ENCODE measurements around the gene EXPH5.

Gene EXPH5

DNA sequence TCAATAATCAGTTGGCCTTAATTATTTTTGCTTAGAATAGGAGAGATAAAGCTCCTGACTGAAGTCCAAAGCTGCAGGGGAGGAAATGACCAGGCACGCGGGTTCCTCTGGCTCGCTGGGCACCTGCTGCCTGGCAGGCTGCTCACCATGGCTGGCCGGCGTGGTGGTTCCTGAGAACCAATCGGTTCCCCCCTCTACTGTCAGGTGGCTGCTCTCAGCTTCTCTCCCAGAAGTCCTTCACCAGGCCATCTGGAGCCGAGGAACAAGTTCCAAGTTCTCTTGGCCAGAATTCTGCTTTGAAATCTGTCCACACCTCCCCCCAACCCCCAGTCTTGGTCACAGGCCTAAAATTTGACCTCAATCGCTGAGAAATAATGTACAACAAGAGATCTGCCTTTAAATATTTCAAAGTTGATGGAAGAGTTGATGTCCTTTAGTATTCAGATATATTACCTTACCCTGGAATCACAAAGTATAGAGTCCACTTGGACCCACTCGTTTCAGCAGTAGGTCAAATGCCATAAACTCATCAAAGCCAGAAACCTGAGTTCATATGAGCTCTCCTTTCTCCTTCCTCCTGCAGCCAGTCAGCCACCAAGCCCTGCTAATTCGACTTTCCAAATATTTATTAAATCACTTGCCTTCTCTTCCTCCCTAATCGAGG, 25.2 kb downstream of the EXPH5 start:
- no peak overlapping the region for H3K4me3 ChIP-seq (ENCODE audit: low read length)
- no peaks in the 10 kb centered on the region for H3K36me3 ChIP-seq (ENCODE audit: control insufficient read depth, low read length)
- no peaks in the 10 kb centered on the region for H3K9me3 ChIP-seq (ENCODE audit: control insufficient read depth, insufficient read depth, low read length)

DNA sequence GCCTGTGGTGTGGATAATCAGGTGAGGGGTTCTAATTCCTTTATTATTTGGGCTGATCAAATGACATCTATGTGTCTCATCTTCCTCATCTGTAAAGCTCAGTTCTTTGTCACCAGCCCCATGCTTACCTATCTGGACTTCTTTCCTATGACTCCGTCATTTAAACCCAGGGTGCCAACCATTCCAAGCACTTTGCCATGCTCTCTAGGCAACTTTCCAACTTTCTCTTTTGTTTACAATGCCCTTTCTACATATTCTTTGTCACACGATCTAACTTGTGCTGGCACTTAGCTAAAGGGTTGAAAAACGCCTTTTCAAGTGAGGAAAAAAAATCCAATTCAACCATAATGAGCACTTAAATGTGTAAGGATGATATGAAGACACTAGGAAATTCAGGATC, 27.9 kb downstream of the EXPH5 start:
- Histone ChIP-seq H4K20me1 (ENCODE audit: control insufficient read depth, insufficient read depth, low read depth, low read length) (no peaks in the 10 kb centered on the region), H3K4me1 (ENCODE audit: control insufficient read depth, low read length) (no peaks in the 10 kb centered on the region), H3K9me3 (ENCODE audit: control insufficient read depth, insufficient read depth, low read length) (no peaks in the 10 kb centered on the region), H3K4me3 (ENCODE audit: low read length) (no peak overlapping the region), H3K36me3 (ENCODE audit: control insufficient read depth, low read length) (no peaks in the 10 kb centered on the region), H3K79me2 (ENCODE audit: control insufficient read depth, low read length) (no peaks in the 10 kb centered on the region), H3K27ac (ENCODE audit: low read depth, low read length) (no peak overlapping the region), H3F3A (ENCODE audit: control insufficient read depth, insufficient read depth) (no peaks in the 10 kb centered on the region), H3K9me2 (replicated peaks; ENCODE audit: control insufficient read depth, low read length) (no peaks in the 10 kb centered on the region), H3K27me3 (ENCODE audit: control insufficient read depth, low read length) (peaks cover 5% of the 10 kb centered on the region; the same call in 1 of the 2 replicates), H3K4me2 (ENCODE audit: low read length) (no peak overlapping the region)
- no peak for TF ChIP-seq EZH2phosphoT487 (IDR thresholded peaks at IDR 0.05; ENCODE audit: borderline replicate concordance, low read length)
- no peak for TF ChIP-seq CTCF (IDR thresholded peaks at IDR 0.05; ENCODE audit: low read depth, low read length, poor library complexity, severe bottlenecking)

More for the DNA sequence above, 25.2 kb downstream of the EXPH5 start:
- TF ChIP-seq CTCF (IDR thresholded peaks at IDR 0.05; ENCODE audit: low read depth, low read length, poor library complexity, severe bottlenecking) (no peak), EZH2phosphoT487 (IDR thresholded peaks at IDR 0.05; ENCODE audit: borderline replicate concordance, low read length) (no peak)
- H3K4me2 ChIP-seq (ENCODE audit: low read length) = no peak overlapping the region
- H3K27me3 ChIP-seq (ENCODE audit: control insufficient read depth, low read length) = no peaks in the 10 kb centered on the region
- no peaks in the 10 kb centered on the region for H3F3A ChIP-seq (ENCODE audit: control insufficient read depth, insufficient read depth)
- no peaks in the 10 kb centered on the region for H3K9me2 ChIP-seq (replicated peaks; ENCODE audit: control insufficient read depth, low read length)
- H4K20me1 ChIP-seq (ENCODE audit: control insufficient read depth, insufficient read depth, low read depth, low read length) = no peaks in the 10 kb centered on the region
- no peaks in the 10 kb centered on the region for H3K79me2 ChIP-seq (ENCODE audit: control insufficient read depth, low read length)
- no peak overlapping the region for H3K27ac ChIP-seq (ENCODE audit: low read depth, low read length)
- H3K4me1 ChIP-seq (ENCODE audit: control insufficient read depth, low read length) = no peaks in the 10 kb centered on the region

GRCh38 chr11:108562746-108563581, 30.6 kb downstream of the EXPH5 start:
- Histone ChIP-seq H4K20me1 (ENCODE audit: control insufficient read depth, insufficient read depth, low read depth, low read length) (no peaks in the 10 kb centered on the region), H3K27ac (ENCODE audit: low read depth, low read length) (no peak overlapping the region), H3K4me3 (ENCODE audit: low read length) (no peak overlapping the region), H3F3A (ENCODE audit: control insufficient read depth, insufficient read depth) (no peaks in the 10 kb centered on the region), H3K4me1 (ENCODE audit: control insufficient read depth, low read length) (no peaks in the 10 kb centered on the region; the same call in 1 of the 2 replicates), H3K9me2 (replicated peaks; ENCODE audit: control insufficient read depth, low read length) (no peaks in the 10 kb centered on the region), H3K4me2 (ENCODE audit: low read length) (no peak overlapping the region), H3K36me3 (ENCODE audit: control insufficient read depth, low read length) (no peaks in the 10 kb centered on the region), H3K9me3 (ENCODE audit: control insufficient read depth, insufficient read depth, low read length) (no peaks in the 10 kb centered on the region), H3K27me3 (ENCODE audit: control insufficient read depth, low read length) (peaks cover 16% of the 10 kb centered on the region), H3K79me2 (ENCODE audit: control insufficient read depth, low read length) (no peaks in the 10 kb centered on the region)
- TF ChIP-seq CTCF (IDR thresholded peaks at IDR 0.05; ENCODE audit: low read depth, low read length, poor library complexity, severe bottlenecking) (no peak), EZH2phosphoT487 (IDR thresholded peaks at IDR 0.05; ENCODE audit: borderline replicate concordance, low read length) (no peak)
